Measurements from ENCODE around the gene PADI3.

- TF ChIP-seq GATA2 (IDR thresholded peaks at IDR 0.05; ENCODE audit: low read depth, low read length), result no peak
- no peak for TF ChIP-seq GATA3 (IDR thresholded peaks at IDR 0.05; ENCODE audit: low read depth, low read length)
Observed at GRCh38 chr1:17319561-17320350, 70.9 kb downstream of the PADI3 start.

Data from SH-SY5Y (cell line).